IPS-15b (cell line): ENCODE results near the gene CAPN14.

Experiments used
- H3K27me3 ChIP-seq: one replicate; pipeline ENCODE4 v1.6.1; 2013; ENCODE audit warnings: low read length; ENCODE audit not compliant: control insufficient read depth, insufficient read depth
- H3K36me3 ChIP-seq: one replicate; pipeline ENCODE4 v1.6.1; 2013; ENCODE audit warnings: low read length; ENCODE audit not compliant: control insufficient read depth, insufficient read depth
- H3K4me1 ChIP-seq: one replicate; pipeline ENCODE4 v1.6.1; 2013; ENCODE audit warnings: mild to moderate bottlenecking, low read length; ENCODE audit not compliant: control insufficient read depth, insufficient read depth
- H3K4me3 ChIP-seq: one replicate; pipeline ENCODE4 v1.5.1; 2013; ENCODE audit warnings: low read depth, low read length
- H3K9ac ChIP-seq: one replicate; pipeline ENCODE4 v1.6.1; 2013; ENCODE audit warnings: low read depth, mild to moderate bottlenecking, low read length
- H3K9me3 ChIP-seq: one replicate; pipeline ENCODE4 v1.6.1; 2013; ENCODE audit warnings: mild to moderate bottlenecking, low read length; ENCODE audit not compliant: control insufficient read depth, insufficient read depth

CAPN14 gene

GRCh38 chr2:31231571-31232302, 14.4 kb upstream of the CAPN14 start:
- Histone ChIP-seq H3K9ac (no peak overlapping the region), H3K36me3 (no peaks in the 10 kb centered on the region), H3K27me3 (peaks cover 10% of the 10 kb centered on the region), H3K4me1 (peaks cover 6% of the 10 kb centered on the region), H3K4me3 (no peak overlapping the region), H3K9me3 (no peaks in the 10 kb centered on the region)

- no peak overlapping the region for H3K4me3 ChIP-seq
- peaks cover 6% of the 10 kb centered on the region for H3K4me1 ChIP-seq
- no peaks in the 10 kb centered on the region for H3K36me3 ChIP-seq
- no peaks in the 10 kb centered on the region for H3K9me3 ChIP-seq
- no peak overlapping the region for H3K9ac ChIP-seq
- H3K27me3 ChIP-seq: peaks cover 10% of the 10 kb centered on the region
These were observed 13.4 kb upstream of the CAPN14 start for GRCh38 chr2:31230751-31231150.

- H3K4me1 ChIP-seq: peaks cover 2% of the 10 kb centered on the region
- no peaks in the 10 kb centered on the region for H3K36me3 ChIP-seq
- no peak overlapping the region for H3K9ac ChIP-seq
- H3K9me3 ChIP-seq: no peaks in the 10 kb centered on the region
- no peaks in the 10 kb centered on the region for H3K27me3 ChIP-seq
- H3K4me3 ChIP-seq: no peak overlapping the region
These were observed 11.4 kb upstream of the CAPN14 start for GRCh38 chr2:31228717-31229116.

- no peaks in the 10 kb centered on the region for H3K27me3 ChIP-seq
These were observed 10.4 kb upstream of the CAPN14 start for GRCh38 chr2:31227711-31228125.

GRCh38 chr2:31227110-31227509, 9.8 kb upstream of the CAPN14 start:
- Histone ChIP-seq H3K9ac (no peak overlapping the region), H3K36me3 (no peaks in the 10 kb centered on the region), H3K4me3 (no peak overlapping the region), H3K9me3 (no peaks in the 10 kb centered on the region), H3K27me3 (no peaks in the 10 kb centered on the region), H3K4me1 (no peaks in the 10 kb centered on the region)

More at GRCh38 chr2:31227711-31228125, 10.4 kb upstream of the CAPN14 start:
- Histone ChIP-seq H3K9me3 (no peaks in the 10 kb centered on the region), H3K4me1 (no peaks in the 10 kb centered on the region), H3K9ac (no peak overlapping the region), H3K4me3 (no peak overlapping the region), H3K36me3 (no peaks in the 10 kb centered on the region)

- H3K4me3 ChIP-seq: no peak overlapping the region
- no peaks in the 10 kb centered on the region for H3K36me3 ChIP-seq
- H3K9me3 ChIP-seq: no peaks in the 10 kb centered on the region
- no peaks in the 10 kb centered on the region for H3K4me1 ChIP-seq
- no peak overlapping the region for H3K9ac ChIP-seq
- H3K27me3 ChIP-seq: no peaks in the 10 kb centered on the region
These were observed 9.0 kb upstream of the CAPN14 start for GRCh38 chr2:31226266-31226665.

GRCh38 chr2:31223749-31224148, 6.4 kb upstream of the CAPN14 start:
- no peaks in the 10 kb centered on the region for H3K27me3 ChIP-seq

GRCh38 chr2:31223026-31223425, 5.7 kb upstream of the CAPN14 start:
- H3K27me3 ChIP-seq: no peaks in the 10 kb centered on the region
- no peaks in the 10 kb centered on the region for H3K4me1 ChIP-seq
- H3K9ac ChIP-seq: no peak overlapping the region

More at GRCh38 chr2:31223749-31224148, 6.4 kb upstream of the CAPN14 start:
- H3K9ac ChIP-seq: no peak overlapping the region
- no peaks in the 10 kb centered on the region for H3K36me3 ChIP-seq
- H3K9me3 ChIP-seq: no peaks in the 10 kb centered on the region
- no peaks in the 10 kb centered on the region for H3K4me1 ChIP-seq
- H3K4me3 ChIP-seq: no peak overlapping the region

GRCh38 chr2:31222071-31222470, 4.8 kb upstream of the CAPN14 start:
- no peak overlapping the region for H3K9ac ChIP-seq
- no peaks in the 10 kb centered on the region for H3K4me1 ChIP-seq
- no peak overlapping the region for H3K4me3 ChIP-seq
- no peaks in the 10 kb centered on the region for H3K9me3 ChIP-seq
- H3K27me3 ChIP-seq: no peaks in the 10 kb centered on the region
- no peaks in the 10 kb centered on the region for H3K36me3 ChIP-seq

More at GRCh38 chr2:31223026-31223425, 5.7 kb upstream of the CAPN14 start:
- Histone ChIP-seq H3K4me3 (no peak overlapping the region), H3K36me3 (no peaks in the 10 kb centered on the region), H3K9me3 (no peaks in the 10 kb centered on the region)

GRCh38 chr2:31221544-31221943, 4.2 kb upstream of the CAPN14 start:
- H3K9me3 ChIP-seq: no peaks in the 10 kb centered on the region
- no peaks in the 10 kb centered on the region for H3K4me1 ChIP-seq
- no peak overlapping the region for H3K4me3 ChIP-seq
- H3K9ac ChIP-seq: no peak overlapping the region
- H3K36me3 ChIP-seq: no peaks in the 10 kb centered on the region
- no peaks in the 10 kb centered on the region for H3K27me3 ChIP-seq

- H3K4me1 ChIP-seq: no peaks in the 10 kb centered on the region
- no peaks in the 10 kb centered on the region for H3K27me3 ChIP-seq
- H3K9me3 ChIP-seq: no peaks in the 10 kb centered on the region
- H3K4me3 ChIP-seq: no peak overlapping the region
- no peaks in the 10 kb centered on the region for H3K36me3 ChIP-seq
- H3K9ac ChIP-seq: no peak overlapping the region
These were observed 2.0 kb upstream of the CAPN14 start for GRCh38 chr2:31219131-31219969.

- H3K9ac ChIP-seq: no peak overlapping the region
- H3K36me3 ChIP-seq: no peaks in the 10 kb centered on the region
- no peaks in the 10 kb centered on the region for H3K27me3 ChIP-seq
- no peaks in the 10 kb centered on the region for H3K4me1 ChIP-seq
- H3K9me3 ChIP-seq: no peaks in the 10 kb centered on the region
- no peak overlapping the region for H3K4me3 ChIP-seq
These were observed 581 bp downstream of the CAPN14 start for GRCh38 chr2:31216734-31217133.
